ENCODE data around the gene EPHB1.

The EPHB1 gene

GRCh38 chr3:135263331-135263730 is 468.3 kb downstream of the EPHB1 start:
- H4K20me1 ChIP-seq (ENCODE audit: insufficient read depth, low read length) = no peaks in the 10 kb centered on the region
- no peaks in the 10 kb centered on the region for H3K36me3 ChIP-seq (ENCODE audit: insufficient read depth, low read length)
- no peaks in the 10 kb centered on the region for H3K79me2 ChIP-seq (ENCODE audit: insufficient read depth, low read length)

GRCh38 chr3:135267487-135267886 is 472.4 kb downstream of the EPHB1 start:
- Histone ChIP-seq H3K9me3 (ENCODE audit: low read length) (no peaks in the 10 kb centered on the region), H3F3A (ENCODE audit: insufficient read depth, low read length) (no peaks in the 10 kb centered on the region)
- no peak for TF ChIP-seq CTCF (IDR thresholded peaks at IDR 0.05; ENCODE audit: low read length)
- no peak for TF ChIP-seq EZH2 (IDR thresholded peaks at IDR 0.05; ENCODE audit: borderline replicate concordance, low read length)

More at GRCh38 chr3:135263331-135263730, 468.3 kb downstream of the EPHB1 start:
- Histone ChIP-seq H3K9me3 (ENCODE audit: low read length) (no peaks in the 10 kb centered on the region), H3K4me2 (ENCODE audit: low read length) (no peak overlapping the region), H3K9me2 (ENCODE audit: low read depth, low read length) (no peaks in the 10 kb centered on the region), H3K4me3 (ENCODE audit: low read depth, low read length, poor library complexity, severe bottlenecking) (no peak overlapping the region), H2AFZ (ENCODE audit: low read length) (no peak overlapping the region), H3K27ac (ENCODE audit: low read depth, low read length, poor library complexity, severe bottlenecking) (no peak overlapping the region), H3K9ac (ENCODE audit: low read length) (no peak overlapping the region), H3F3A (ENCODE audit: insufficient read depth, low read length) (no peaks in the 10 kb centered on the region), H3K27me3 (ENCODE audit: insufficient read depth, low read length) (no peaks in the 10 kb centered on the region), H3K4me1 (ENCODE audit: insufficient read depth, low read length, severe bottlenecking) (no peaks in the 10 kb centered on the region)
- TF ChIP-seq EZH2 (IDR thresholded peaks at IDR 0.05; ENCODE audit: borderline replicate concordance, low read length) (no peak), CTCF (IDR thresholded peaks at IDR 0.05; ENCODE audit: low read length) (no peak)

GRCh38 chr3:135268941-135269532 is 474.0 kb downstream of the EPHB1 start:
- Histone ChIP-seq H3K4me1 (ENCODE audit: insufficient read depth, low read length, severe bottlenecking) (no peaks in the 10 kb centered on the region), H3K27me3 (ENCODE audit: insufficient read depth, low read length) (no peaks in the 10 kb centered on the region), H3F3A (ENCODE audit: insufficient read depth, low read length) (no peaks in the 10 kb centered on the region)

More at GRCh38 chr3:135267487-135267886, 472.4 kb downstream of the EPHB1 start:
- Histone ChIP-seq H3K9ac (ENCODE audit: low read length) (no peak overlapping the region), H3K4me2 (ENCODE audit: low read length) (no peak overlapping the region), H3K27me3 (ENCODE audit: insufficient read depth, low read length) (no peaks in the 10 kb centered on the region), H3K79me2 (ENCODE audit: insufficient read depth, low read length) (no peaks in the 10 kb centered on the region), H3K4me1 (ENCODE audit: insufficient read depth, low read length, severe bottlenecking) (no peaks in the 10 kb centered on the region), H3K4me3 (ENCODE audit: low read depth, low read length, poor library complexity, severe bottlenecking) (no peak overlapping the region), H3K27ac (ENCODE audit: low read depth, low read length, poor library complexity, severe bottlenecking) (no peak overlapping the region), H4K20me1 (ENCODE audit: insufficient read depth, low read length) (no peaks in the 10 kb centered on the region), H3K36me3 (ENCODE audit: insufficient read depth, low read length) (no peaks in the 10 kb centered on the region), H2AFZ (ENCODE audit: low read length) (no peak overlapping the region), H3K9me2 (ENCODE audit: low read depth, low read length) (no peaks in the 10 kb centered on the region)

More at GRCh38 chr3:135268941-135269532, 474.0 kb downstream of the EPHB1 start:
- no peak for TF ChIP-seq CTCF (IDR thresholded peaks at IDR 0.05; ENCODE audit: low read length)
- no peak for TF ChIP-seq EZH2 (IDR thresholded peaks at IDR 0.05; ENCODE audit: borderline replicate concordance, low read length)
- no peaks in the 10 kb centered on the region for H3K9me3 ChIP-seq (ENCODE audit: low read length)
- no peaks in the 10 kb centered on the region for H3K9me2 ChIP-seq (ENCODE audit: low read depth, low read length)
- no peak overlapping the region for H3K9ac ChIP-seq (ENCODE audit: low read length)
- no peak overlapping the region for H3K4me3 ChIP-seq (ENCODE audit: low read depth, low read length, poor library complexity, severe bottlenecking)
- H2AFZ ChIP-seq (ENCODE audit: low read length) = no peak overlapping the region
- no peak overlapping the region for H3K27ac ChIP-seq (ENCODE audit: low read depth, low read length, poor library complexity, severe bottlenecking)
- no peaks in the 10 kb centered on the region for H3K36me3 ChIP-seq (ENCODE audit: insufficient read depth, low read length)
- H3K79me2 ChIP-seq (ENCODE audit: insufficient read depth, low read length) = no peaks in the 10 kb centered on the region
- H4K20me1 ChIP-seq (ENCODE audit: insufficient read depth, low read length) = no peaks in the 10 kb centered on the region
- no peak overlapping the region for H3K4me2 ChIP-seq (ENCODE audit: low read length)
